HG03039 (cell line): ENCODE measurements around the gene ZNF524.
"Not testable (repeated sequence)": the region's sequence is repeated elsewhere in the genome, so short reads cannot be mapped to it uniquely, and the experiment has no call there.

Experiments
- ATAC-seq: cut with Tn5 transposase; IDR thresholded peaks from one replicate; pipeline ENCODE4 v1.9.1; 2021; ENCODE audit warnings: mild to moderate bottlenecking, moderate library complexity; ENCODE audit not compliant: unreplicated experiment

Gene ZNF524, protein sequence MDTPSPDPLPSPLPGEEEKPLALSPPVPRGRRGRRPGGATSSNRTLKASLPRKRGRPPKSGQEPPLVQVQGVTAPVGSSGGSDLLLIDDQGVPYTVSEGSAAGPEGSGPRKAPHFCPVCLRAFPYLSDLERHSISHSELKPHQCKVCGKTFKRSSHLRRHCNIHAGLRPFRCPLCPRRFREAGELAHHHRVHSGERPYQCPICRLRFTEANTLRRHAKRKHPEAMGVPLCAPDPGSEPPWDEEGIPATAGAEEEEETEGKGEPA

DNA sequence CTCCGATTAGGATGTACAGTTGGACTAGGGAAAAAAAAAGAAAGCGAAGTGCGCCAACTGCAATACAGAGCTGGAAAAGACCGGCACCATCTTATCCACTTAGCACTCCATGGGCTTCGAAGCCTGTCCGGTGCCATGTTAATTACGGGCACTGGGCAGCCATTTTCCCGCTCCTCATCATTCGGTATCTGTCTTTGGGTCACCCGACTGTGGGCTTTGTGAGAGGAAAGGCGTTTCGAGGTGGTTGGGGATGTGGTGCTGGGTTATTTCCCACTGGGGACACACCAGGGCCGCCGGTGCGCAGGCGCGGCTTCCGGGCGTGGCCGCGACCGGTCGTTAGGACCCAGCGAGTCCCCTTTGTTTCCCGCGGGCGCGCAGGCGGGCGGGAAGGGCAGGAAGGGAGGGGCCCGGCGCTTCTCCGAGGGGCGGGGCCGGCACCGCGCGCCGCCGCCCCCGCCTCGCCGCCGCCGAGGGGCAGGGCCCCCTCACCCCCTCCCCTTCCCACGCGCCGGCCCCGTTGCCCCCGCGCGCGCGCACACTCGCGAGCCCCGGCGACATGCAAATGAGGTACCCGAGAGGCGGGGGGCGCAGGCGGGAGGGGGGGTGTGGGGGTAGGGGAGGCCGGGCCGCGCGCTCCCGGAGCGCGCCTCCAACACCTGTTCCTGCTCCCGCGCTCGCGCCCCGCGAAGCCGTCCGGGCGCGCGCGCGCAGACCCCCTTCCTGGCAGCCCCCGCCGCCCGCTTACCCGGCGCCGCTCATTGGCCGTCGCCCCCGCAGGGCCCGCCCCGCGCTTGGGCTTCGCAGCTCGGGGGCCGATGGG is at the start of gene ZNF524:
TSS of gene ZNF524 (plus strand) at position 447 of the 820 bp plus-strand sequence. CDS start 1,825 bp downstream, outside the sequence.
- peak; percentile 33 for ATAC-seq

DNA sequence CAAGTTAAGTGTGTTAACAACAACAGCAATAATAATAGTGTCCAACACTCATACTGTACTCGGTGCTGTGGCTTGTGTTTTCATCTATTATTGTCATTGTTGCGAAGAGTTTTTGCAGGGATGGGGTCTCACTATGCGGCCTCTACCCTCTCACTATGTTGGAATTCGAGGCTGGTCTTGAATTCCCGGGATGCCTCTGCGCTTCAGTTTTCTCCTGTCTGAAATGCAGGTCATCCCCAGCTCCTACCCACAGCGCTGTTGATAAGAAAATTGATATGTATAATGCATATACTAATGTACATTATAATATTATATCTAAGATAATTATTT is 49.8 kb upstream of the ZNF524 start:
- no peak for ATAC-seq

DNA sequence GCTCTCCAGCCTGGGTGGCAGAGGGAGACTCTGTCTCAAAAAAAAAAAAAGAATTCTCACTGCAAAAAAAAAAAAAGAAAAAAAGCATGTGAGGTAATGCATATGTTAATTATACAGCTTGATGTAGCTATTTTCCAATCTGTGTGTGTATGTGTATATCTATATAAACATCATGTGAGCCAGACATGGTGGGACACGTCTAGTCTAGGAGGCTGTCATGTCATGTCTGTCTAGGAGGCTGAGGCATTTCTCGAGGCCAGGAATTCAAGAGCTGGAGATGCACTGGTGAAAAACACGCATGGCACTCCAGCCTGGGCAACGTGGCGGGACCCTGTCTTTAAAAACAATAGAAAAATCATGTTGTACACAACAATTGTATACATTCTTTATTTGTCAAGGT is 47.9 kb upstream of the ZNF524 start:
- ATAC-seq: no peak

DNA sequence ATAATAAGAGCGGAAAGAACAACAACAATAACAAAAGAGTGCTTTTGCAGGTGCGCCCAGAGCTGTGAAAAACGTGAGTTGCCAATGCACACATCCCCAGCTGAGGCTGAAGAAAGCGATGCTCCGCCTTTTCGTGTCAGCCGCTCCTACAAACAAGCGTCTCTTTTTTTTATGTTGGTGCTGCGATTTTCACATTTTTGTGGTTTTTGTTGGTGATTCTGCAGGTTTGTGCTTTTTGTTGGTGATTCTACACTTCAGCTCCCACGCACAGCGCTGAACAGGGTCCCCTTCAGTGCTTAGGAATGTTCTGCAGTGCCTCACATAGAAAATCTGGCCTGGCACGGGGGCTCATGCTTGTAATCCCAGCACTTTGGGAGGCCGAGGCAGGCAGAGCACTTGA is 47.5 kb upstream of the ZNF524 start:
- ATAC-seq: no peak

DNA sequence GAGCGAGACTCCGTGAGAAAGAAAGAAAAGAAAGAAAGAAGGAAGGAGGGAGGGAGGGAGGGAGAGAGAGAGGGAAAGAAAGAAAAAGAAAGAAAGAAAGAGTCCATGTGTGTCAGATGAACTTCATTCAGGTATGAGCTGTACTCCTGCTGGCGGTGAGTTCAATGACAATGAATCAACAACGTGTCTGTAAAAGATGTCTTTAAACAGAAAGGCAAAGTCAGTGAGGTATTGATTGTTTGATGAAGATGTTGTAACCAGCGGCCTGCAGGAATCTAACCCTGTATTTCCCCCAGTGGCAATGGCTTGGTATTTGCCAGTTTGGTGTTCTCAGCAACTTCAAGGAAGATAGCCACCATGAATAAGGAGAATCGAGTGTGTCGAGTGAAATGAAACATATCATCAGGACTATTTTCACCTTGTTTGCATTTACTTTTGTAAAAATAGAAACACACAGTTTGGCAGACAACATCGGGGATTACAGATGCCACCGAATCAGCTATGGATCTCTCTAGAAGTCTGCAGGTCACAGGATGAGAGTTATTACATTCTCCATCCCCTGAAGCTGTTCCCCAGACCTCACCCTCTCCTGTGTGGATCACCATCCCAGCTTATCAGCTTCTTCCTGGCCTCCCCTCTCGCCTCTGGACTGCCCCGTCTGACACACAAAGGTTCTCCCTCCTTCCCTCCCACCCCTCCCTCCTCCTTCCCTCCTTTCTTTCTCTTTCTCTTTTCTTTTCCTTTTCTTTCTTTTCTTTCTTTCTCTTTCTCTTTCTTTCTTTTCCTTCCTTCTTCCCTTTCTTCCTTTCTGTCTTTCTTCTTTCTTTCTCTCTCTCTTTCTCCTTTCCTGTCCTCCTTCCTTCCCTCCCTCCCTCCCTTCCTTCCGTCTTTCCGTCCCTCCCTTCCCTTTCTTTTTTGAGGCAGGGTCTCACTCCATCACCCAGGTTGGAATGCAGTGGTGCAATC is 46.6 kb upstream of the ZNF524 start:
- no peak for ATAC-seq

DNA sequence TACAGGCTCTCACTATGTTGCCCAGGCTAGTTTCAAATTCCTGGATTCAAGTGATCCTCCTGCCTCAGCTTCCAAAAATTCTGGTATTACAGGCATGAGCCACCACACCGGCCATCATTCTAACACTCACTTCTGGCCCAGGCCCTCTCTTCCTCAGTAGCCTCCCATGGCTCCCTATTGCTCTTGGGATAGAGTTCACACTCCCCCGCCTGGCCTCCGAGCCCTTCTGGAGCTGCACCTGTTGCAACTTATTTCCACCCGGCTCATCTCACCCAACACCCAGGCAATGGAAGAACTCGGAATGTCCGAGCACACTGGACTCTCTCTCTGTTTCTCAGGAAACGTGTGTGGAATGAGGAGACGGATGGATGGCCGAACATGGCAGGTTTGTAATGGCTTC is 45.8 kb upstream of the ZNF524 start:
- no peak for ATAC-seq

DNA sequence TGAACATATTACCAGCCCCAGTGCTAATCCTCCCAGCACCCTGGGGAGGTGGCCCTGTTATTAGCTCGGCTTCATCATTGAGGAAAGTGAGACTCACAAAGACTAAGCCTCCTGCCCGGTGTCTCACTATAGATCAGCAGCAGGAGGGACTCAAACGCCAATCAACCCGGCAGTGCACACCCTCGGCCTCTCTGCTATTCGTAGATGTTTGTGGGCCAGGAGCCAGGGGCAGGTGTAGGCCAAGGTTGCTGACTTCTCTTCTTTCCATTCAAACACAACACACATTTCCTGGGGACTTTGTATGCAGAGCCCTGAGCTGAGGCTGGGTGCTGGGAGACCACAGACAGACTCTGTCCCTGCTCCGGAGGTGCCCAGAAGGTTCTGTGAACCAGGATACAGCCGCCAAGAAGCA is 45.3 kb upstream of the ZNF524 start:
- no peak for ATAC-seq

DNA sequence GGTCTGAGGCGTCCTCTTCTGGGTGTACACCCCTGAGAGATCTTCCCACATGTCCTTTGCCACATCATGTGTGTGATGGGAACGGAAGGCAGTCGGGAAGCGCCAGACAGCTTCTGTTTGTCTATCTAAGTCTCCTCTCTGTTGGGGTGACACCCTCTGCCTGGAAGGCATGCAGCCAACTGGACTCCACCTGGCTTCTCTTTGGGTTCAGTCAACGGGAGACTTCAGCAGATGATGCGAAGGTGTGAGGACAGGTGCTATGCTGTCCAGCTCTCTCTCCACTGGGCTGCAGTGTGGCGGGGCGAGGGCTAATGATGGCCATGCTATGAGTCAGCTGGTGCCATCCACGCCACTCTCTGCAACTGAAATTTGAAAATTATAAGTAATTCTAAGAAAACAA is 40.4 kb upstream of the ZNF524 start:
- ATAC-seq: no peak

DNA sequence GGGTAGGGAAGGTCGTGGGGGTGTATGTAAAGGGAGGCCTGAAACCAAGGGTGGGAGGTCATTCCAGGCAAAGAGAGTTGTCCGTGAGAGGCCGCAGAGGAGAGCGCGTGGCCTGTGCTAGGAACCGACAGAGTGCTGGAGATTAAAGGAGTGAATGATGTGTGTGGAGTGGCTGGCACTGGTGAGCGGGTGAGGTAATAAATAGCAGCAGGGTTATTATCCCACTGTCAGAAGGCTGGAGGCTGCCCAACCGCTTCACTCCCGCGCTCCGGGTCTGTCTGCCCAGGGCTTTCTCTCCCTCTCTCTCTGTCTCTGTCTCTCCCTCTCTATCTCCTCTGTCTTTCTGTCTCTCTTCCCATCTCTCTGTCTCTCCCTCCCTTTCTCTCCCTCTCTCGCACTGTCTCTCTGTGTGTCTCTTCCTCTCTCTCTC is 36.8 kb upstream of the ZNF524 start:
- no peak for ATAC-seq

DNA sequence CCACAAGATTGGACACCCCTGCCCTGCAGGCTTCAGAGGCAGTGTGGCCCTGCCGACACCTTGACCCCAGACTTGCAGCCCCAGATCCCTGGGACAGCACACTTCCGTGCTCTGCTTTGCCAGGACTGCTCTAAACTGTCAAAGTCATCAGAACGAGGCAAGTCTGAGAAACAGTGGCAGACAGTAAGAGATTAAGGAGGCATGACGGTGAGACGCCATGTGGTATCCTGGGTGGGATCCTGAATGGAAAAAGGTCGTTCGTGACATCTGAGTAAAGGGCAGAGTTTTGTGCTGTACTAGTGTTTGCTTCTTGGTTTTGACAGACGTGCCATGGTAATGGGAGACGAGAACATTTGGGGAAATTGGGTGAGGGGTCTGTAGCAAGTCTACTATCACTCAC is 33.3 kb upstream of the ZNF524 start:
- no peak for ATAC-seq

DNA sequence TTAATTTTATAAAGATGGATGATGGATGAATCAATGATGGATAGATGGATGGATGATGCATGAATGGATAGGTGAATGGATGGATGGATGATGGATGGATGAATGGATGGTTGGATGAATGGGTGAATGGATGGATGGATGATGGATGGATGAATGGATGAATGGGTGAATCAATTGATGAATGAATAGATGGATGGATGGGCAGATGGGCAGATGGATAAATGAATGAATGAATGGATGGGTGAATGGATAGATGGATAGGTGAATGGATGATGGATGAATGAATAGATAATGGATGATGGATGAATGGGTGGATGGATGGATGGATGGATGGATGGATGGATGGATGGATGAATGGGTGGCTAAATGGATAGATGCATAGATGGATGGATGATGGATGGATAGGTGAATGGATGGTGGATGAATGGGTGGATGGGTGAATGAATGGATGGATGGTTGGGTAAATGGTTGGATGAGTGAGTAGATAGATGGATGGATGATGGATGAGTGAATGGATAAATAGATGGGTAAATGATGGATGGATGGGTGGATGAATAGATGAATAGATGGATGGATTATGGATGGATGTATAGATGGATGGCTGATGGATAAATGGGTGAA is 32.3 kb upstream of the ZNF524 start:
- ATAC-seq: no peak

DNA sequence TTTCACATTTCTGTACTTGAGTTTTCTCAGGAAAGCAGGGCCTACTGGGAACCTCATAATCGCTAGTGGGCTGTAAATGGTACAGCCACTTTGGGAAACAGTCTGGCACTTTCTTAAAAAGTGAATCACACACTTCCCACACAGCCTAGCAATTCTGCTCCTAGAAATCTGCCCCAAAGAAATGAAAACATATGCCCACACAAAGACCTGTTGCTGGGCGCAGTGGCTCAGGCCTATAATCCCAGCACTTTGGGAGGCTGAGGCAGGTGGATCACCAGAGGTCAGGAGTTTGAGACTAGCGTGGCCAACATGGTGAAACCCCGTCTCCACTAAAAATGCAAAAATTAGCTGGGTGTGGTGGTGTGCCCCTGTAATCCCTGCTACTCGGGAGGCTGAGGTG is 30.6 kb upstream of the ZNF524 start:
- ATAC-seq: not testable (repeated sequence)

DNA sequence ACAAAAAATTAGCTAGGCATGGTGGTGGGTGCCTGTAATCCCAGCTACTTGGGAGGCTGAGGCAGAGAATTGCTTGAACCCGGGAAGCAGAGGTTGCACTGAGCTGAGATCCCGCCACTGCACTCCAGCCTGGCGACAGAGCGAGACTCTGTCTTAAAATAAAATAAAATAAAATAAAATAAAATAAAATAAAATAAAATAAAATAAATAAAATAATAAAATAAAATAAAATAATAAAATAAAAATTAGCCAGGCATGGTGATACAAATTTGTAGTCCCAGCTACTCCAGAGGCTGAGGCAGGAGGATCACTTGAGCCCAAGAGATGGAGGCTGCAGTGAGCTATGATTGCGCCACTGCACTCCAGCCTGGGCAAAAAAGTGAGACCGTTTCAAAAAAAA is 26.2 kb upstream of the ZNF524 start:
- not testable (repeated sequence) for ATAC-seq

DNA sequence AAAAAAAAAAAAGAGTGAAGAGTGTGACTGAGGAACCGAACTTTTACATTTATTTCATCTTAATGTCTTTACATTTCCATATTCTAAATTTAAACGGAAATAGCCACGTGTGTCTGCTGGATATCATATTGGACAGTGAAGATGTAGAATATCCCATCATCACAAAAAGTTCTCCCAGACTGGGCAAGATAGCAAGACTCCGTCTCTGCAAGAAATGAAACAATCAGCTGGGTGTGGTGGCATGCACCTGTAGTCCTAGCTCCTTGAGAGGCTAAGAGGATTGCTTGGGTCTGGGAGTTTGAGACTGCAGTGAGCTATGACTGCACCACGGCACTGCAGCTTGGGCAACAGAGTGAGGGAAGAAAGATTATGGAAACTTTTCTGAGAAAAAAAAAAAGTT is 23.3 kb upstream of the ZNF524 start:
- no peak for ATAC-seq

DNA sequence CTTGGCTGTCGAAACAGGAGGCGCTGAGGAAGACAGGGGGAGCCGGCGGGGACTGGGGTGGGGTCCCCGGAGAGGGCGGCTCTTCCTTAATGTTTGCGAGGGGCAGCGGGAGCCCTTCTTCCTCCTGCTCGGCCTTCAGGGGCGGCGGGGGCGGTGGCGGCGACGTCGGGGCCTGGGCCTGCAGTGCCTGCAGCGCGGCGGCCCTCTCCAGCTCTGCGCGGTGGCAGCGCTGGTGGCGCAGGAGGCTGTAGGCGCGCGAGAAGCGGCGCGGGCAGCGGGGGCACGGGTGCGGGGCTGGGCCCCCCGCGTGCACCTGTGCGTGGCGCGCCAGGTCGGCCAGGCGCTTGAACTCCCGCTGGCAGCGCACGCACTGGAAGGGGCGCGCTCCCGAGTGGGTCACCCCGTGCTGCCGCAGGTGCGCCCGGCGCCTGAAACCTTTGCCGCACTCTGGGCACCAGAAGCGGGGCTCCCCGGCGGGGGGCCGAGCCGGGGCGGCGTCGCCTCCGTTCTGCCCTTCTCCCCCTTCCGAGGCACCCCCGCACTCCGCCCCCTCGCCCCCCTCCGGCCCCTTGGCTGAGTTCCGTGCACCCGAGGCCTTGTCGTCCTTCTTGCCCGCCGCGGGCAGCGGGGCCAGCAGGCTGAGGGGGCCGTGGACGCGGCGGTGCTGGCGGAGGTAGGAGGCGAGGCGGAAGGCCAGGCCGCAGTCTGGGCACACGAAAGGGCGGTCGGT is 21.9 kb upstream of the ZNF524 start:
- ATAC-seq: no peak

DNA sequence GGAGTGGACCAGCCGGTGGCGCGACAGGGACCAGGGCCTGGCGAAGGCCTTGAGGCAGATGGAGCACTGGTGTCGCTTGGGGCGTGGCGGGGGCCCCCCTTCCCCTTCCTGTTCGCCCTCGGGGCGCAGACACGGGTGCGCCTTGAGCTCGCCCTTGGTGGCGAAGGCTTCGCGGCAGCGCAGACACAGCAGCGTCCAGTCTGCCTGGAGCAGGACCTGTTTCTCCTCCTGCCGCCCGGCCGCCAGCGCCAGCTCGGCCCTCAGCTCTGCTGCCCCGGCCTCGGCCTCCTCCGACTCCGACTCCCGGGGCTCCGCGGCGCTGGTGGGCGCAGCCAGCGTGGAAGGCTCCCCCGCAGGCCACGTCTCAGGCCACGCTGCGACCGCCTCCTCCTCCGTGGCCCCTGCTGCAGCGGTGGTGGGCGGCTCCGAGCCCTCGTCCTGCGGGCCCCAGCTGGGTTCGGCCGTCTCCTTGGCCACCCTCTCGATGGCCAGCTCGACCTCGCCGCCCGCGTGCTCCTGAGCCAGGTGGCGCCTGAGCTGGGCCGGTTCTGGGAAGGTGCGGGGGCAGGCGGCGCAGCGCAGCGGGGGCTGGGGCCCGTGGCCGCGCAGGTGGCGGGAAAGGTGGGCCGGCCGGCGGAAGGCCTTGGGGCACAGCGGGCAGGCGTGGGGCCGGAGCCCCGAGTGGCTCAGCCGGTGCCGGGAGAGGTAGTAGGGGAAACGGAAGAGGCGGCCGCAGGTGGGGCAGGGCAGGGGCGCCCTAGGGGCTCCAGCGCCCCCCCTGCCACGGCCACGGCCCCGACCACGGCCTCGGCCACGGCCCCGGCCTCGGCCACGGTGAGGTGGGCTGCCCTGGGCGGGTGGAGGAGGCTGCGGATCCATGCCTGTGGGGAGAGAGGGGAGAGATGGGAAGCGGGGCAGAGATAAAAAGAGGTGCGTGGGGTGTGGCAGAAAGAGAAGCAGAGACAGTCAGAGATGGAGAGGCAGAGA is 21.0 kb upstream of the ZNF524 start:
- ATAC-seq: no peak

DNA sequence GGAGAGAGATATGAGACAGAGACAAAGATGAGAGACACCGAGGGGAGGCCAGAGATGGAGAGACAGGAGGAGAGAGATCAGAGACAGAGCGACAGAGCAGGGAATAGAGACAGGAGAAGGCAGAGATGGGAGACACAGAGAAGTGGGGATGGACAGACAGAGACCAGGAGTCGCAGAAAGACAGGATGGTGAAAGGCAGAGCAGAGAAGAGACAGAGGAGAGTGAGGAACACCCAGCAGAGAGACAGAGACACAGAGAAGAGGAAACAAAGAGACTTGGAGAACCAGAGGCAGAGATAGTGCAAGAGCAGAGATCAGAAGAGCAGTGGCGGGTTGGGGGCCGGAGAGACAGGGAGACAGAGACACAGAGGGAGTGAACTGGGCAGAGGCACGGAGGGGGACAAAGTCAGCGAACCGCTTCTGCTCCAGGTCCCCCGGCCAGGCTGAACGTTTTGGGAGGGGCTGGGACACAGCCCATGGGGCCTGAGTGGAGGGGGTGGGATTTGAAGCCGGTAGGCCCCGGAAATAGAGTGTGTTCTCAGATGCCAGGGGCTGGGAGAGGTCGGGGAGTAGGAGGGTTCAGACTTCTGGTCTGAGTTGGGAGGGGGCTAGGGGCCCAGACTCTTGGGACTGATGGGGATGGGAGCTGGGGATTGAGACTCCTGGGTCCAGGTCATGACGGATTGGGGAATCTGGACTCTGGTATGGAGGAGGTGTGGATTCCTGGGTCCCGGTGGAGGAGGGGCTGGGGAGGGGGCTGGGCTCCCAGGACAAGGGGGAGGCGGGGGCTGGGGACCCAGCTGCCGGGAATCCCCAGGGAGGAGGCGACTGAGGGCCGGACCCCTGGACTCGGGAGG is 20.1 kb upstream of the ZNF524 start:
- no peak for ATAC-seq

DNA sequence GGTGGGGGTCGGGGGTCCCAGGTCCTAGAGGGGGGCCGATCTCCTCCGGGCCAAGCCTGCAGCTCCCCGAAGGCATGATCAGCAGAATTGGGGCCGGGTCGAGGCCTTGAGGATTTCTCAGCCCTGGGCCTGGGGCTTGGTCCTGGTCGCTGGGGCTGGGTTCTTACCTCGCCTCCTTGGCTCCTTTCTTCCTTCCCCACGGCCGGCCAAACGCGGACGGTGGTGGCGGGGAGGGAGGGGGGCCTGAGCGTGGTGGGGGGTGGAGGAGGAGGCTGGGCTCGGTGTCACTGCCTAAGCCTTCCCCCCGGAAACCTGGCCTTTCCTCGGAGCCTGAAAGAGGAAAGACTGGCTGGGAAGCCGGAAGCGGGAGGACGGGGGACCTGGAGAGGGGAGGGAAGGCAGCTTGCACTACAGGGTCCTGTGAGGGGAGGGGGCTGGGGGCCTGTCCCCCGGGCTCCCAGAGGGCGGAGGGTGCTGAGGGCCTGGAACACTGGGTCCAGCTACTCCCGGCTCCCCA is 19.4 kb upstream of the ZNF524 start, which contains the start of gene ZNF579:
TSS of gene ZNF579 (minus strand) at position 221 of the 517 bp plus-strand sequence. CDS start 1,209 bp downstream, outside the sequence.
- peak; percentile 49 for ATAC-seq
